Neural progenitor cell (in vitro differentiated cells): Measurements from ENCODE around the gene CACNA1D.

Source experiments
- EZH2 ChIP-seq: fragments of 200-600 bp; sonication (generic); IDR thresholded peaks from 2 replicates; pipeline ENCODE4 v1.6.1; 2017; ENCODE audit warnings: antibody characterized with exemption, mild to moderate bottlenecking, moderate library complexity
- TF ChIP-seq, protein P1 (sequence below): fragments of 200-600 bp; sonication (generic); IDR thresholded peaks from 2 replicates; pipeline ENCODE4 v1.5.1; 2017; ENCODE audit warnings: antibody characterized with exemption, mild to moderate bottlenecking

DNA sequence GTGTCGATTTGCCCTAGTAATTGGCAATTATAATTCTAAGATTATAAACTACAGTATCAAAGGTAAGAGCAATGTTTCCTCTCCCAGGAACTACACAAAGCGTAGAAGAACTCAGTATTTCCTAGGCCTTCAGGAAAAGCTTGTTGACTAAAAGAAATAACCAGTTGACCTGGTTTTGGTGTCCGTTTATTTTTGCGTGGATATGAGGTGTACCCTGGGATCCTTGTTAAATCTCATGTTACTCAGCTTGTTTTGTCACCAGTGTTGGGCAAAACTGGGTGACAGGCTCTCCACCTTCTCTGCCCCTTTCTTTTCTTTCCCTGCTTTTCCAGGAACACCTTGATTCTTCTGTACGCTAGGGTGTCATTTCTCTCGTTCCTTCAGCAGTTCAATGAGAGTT lies 97.2 kb downstream of the CACNA1D start:
- TF ChIP-seq, protein P1, sequence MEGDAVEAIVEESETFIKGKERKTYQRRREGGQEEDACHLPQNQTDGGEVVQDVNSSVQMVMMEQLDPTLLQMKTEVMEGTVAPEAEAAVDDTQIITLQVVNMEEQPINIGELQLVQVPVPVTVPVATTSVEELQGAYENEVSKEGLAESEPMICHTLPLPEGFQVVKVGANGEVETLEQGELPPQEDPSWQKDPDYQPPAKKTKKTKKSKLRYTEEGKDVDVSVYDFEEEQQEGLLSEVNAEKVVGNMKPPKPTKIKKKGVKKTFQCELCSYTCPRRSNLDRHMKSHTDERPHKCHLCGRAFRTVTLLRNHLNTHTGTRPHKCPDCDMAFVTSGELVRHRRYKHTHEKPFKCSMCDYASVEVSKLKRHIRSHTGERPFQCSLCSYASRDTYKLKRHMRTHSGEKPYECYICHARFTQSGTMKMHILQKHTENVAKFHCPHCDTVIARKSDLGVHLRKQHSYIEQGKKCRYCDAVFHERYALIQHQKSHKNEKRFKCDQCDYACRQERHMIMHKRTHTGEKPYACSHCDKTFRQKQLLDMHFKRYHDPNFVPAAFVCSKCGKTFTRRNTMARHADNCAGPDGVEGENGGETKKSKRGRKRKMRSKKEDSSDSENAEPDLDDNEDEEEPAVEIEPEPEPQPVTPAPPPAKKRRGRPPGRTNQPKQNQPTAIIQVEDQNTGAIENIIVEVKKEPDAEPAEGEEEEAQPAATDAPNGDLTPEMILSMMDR = no peak
- TF ChIP-seq EZH2 = no peak
